GM21390 (cell line): Measurements from ENCODE around the gene FGG.
"Not testable (repeated sequence)": the region's sequence is repeated elsewhere in the genome, so short reads cannot be mapped to it uniquely, and the experiment has no call there.

ENCODE experiments used
- ATAC-seq: cut with Tn5 transposase; IDR thresholded peaks from one replicate; pipeline ENCODE4 v1.9.1; 2021; ENCODE audit not compliant: unreplicated experiment

The FGG gene

GRCh38 chr4:154611833-154612232, 623 bp downstream of the FGG start:
- no peak for ATAC-seq

DNA sequence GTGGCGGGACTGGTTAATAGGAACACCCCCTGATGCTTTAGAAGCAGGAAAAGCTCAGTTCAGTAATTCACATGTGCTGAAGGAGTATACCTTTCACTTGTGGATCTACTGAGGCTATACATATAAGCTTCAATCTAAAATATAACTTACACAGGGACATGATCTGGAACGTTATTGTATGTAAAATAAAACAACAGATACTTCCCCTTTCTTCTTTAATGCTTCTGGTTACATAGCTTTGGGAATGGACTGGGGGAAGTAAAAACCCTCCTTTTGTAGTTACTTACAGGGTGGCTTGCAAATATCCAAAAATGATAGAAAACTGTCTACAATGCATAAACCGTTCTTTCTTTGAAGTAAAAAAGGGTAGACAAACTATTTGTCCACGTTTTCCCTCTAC, 1.9 kb downstream of the FGG start:
- ATAC-seq: no peak

GRCh38 chr4:154609532-154609931, 2.9 kb downstream of the FGG start:
- no peak for ATAC-seq

DNA sequence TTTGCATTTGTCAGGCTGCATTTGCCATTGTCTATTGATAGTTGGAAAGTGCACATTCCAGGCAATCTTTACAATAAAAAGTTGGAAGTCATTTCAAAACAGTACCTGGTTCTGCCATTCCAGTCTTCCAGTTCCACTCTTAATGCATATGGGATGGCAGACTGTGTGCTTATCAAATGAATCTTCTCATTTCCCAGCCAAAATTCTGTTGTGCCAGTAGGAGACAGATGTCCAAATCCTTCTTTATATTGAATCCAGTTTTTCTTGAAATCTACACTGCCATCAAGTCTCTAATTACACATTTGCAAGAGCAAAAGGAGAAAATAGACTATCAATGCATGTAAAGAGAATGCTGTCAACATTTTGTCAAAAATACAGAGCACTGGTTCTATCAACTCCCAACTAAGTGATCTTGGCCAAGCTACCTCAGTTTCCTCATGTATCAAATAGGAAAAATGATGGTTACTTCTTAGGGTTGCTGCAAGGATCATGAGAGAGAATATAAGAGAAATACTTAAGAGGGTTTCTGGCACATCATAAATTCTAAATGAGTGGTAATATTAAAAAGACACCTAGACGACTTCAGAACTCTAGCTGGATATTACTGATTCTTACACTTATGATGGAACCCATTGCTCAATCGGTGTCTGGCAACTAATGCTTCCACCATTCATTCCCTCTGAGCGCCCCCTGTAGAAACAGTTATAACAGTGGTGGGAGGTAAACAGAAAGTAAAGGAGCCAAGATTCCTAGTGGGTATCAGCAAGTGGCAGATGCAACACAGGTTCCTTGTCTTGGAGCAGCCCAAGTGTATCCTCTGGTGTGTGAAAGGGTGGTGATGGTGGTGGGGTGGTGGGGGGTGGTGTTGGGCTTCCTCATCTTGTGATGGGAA, 3.8 kb downstream of the FGG start:
- ATAC-seq: no peak

DNA sequence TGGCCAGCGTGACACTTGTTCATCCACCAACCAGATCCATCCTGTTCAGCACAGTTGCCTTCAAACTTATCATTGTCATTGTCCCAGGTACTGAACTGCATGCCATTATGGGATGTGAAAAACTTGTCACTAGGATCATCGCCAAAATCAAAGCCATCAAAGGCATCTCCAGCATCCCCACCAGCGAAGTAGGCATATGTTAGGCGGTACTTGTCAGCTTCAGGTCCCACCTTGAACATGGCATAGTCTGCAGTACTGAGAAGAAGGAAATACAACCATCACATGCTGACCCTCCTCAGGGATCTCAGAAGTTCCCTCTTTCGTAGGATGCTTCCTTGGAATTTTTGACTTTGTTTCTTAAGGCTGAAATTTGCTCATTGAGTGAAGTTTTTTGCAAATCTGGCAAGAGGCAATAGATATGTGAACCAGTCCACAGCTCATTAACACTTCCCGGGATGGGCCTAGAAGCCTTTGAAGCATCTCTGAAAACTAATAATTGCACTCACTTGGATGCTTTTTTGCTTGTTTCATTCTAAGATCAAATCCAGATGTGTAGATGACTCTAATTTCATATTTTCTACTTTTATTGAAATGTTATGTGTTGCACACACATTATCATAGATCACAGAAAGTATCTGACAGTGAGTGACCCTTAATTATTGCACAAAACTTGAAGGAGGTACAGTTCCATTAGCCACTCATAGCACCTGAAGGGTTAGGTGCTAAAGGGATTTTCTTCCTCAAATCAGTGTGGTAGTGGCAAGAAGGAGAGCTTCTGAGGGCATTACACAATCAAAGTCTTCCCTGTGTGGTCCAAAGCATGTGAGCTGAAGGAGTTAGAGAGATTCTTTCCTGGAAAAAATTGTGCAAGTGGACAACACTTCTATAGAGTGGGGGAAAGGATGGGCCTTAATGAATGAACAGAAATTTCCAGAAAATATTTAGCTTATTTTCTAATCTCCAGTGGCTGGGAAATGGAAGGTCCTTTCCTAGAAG, 5.4 kb downstream of the FGG start:
- no peak for ATAC-seq

- no peak for ATAC-seq
These were observed 7.7 kb downstream of the FGG start for GRCh38 chr4:154604696-154605200.

DNA sequence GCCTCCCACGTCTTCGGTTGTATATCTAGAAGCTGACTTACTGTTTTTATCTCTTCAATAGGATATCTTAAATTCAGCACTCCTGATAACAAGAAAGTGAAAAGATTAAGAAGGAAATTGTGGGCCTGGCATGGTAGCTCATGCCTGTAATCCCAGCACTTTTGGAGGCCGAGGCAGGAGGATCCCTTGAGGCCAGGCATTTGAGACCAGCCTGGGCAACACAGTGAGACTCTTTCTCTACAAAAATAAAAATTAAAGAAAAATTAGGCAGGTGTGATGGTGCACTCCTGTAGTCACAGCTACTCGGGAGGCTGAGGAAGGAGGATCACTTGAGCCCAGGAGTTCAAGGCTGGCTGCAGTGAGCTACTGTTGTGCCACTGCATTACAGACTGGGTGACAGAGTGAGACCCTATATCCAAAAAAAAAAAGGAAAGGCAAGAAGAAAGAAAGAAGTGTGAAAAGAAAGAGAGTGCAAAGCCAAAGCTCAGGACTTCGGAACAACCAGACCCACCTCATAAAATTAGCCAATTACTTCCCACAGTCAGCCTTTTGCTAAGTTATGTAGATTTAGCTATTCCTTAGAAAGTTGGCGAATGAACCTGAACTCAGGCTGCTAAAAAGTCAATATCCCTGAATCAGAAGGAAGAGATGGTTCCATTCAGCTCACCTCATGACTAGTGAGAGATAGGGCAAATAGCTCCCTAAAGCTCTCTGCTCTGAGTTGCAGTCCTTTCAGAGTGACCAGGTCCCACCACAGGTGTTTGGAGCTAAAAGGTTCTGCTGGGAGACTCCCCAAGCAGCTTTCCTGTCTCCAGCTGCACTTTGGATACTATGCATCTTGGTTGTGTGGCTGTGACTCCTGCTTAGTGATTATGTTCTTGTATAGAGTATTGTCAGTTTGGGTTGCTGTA, 9.2 kb downstream of the FGG start:
- ATAC-seq: no peak

DNA sequence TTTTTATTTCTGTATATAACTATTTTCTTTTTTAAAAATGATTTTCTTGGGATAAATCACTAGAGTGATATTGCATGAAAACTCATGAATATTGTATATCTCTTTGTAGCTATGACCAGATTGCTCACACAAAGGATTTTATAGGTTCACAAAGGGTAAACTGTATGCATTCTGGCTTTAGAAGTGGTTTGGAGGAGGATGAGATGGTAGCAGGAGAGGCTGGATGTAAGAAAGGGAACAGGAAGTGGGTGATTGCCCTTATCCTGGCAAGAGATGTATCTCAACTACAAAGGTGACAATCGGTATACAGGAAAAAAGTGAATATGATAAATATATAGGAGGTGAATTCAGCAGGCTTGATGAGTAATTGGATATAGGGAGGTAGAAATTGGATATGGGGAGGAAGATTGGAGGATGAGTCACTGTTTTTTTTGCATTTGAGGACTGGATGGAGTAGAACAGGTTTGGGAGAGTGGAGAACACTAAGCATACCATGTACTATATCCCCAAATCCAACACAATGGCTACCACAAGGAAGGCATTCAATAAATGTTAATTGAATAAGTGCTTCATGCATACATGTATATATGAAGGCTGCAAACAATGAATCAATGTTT, 9.9 kb downstream of the FGG start:
- ATAC-seq: no peak

- no peak for ATAC-seq
These were observed 14.4 kb downstream of the FGG start for GRCh38 chr4:154597798-154598774.

GRCh38 chr4:154597281-154597680, 15.2 kb downstream of the FGG start:
- ATAC-seq: not testable (repeated sequence)

DNA sequence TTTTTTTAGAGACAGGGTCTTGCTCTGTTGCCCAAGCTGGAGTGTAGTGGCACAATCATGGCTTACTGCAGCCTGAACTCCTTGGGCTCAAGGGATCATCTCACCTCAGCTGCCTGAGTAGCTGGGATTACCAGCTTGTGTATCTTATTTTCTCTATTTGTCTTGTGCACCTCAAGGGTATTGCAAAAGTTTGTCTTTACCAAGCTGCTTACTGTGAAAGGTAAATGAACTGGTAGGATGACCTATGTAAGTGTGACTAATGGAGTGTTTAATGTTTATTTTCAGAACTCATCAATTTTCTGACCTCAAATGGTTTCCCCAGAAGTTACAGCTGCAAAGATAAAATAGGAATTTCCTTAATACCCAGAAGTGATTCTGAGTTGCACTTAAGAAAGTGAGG, 16.6 kb downstream of the FGG start:
- ATAC-seq: no peak

GRCh38 chr4:154594343-154594742, 18.1 kb downstream of the FGG start:
- ATAC-seq: not testable (repeated sequence)

- no peak for ATAC-seq
These were observed 18.6 kb downstream of the FGG start for GRCh38 chr4:154593868-154594267.

DNA sequence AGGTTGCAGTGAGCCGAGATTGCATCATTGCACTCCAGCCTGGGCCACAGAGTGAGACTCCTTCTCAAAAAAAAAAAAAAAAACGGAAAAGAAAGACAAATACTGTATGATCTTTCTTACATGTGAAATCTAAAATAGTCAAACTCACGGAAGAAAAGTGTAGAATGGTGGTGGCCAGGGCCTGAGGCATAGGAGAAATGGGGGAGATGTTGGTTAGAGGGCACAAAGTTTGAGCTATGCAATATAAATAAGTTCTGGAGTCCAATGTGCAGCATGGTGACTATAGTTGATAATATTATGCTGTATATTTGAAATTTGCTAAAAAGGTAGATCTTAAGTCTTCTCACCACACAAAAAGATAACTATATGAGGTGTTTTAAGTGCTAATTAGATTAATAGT, 20.6 kb downstream of the FGG start:
- no peak for ATAC-seq

- no peak for ATAC-seq
These were observed 22.0 kb downstream of the FGG start, which contains the start of gene FGA for GRCh38 chr4:154590329-154591006. FGA (minus strand) TSS chr4:154590742; CDS start chr4:154590687, 55 bp downstream.

- no peak for ATAC-seq
These were observed 22.9 kb downstream of the FGG start for GRCh38 chr4:154589296-154590197.

DNA sequence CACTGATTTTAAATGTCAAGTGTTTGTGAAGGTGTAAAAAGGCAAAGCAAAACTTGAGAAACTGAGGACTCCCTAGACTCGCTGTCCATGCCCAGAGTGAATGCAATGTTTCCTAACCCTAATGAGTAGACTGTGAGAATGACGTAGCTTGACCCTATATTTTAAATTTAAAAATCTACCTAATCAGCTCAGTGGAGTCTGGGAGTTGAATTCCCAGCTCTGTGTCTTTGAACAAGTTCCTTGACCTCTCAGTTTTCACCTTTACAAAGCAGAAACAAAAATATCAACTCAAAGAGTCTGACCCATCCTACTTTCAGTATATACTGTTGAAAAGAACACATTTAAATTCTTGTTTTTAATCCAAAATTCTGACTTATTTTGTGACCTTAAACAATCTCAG, 24.3 kb downstream of the FGG start:
- no peak for ATAC-seq
